ENCODE results near the gene NID2. TPM values are rescaled to one million over a fixed set of nuclear protein-coding genes. Genes with fewer than 3 reads are reported as not detected.

Gene NID2
- polyA plus RNA-seq, 10 donors = 94.4 to 172 (median 116) TPM

- no peak for DNase-seq
Measured at GRCh38 chr14:52007211-52007610, 61.6 kb downstream of the NID2 start.

GRCh38 chr14:52006361-52006760, 62.5 kb downstream of the NID2 start:
- DNase-seq = no peak

- DNase-seq = no peak
Measured at GRCh38 chr14:52005625-52006024, 63.2 kb downstream of the NID2 start.

GRCh38 chr14:52003324-52003723, 65.5 kb downstream of the NID2 start:
- DNase-seq = no peak

- DNase-seq = no peak
Measured at GRCh38 chr14:52002542-52002941, 66.3 kb downstream of the NID2 start.

GRCh38 chr14:52000696-52001095, 68.2 kb downstream of the NID2 start:
- peak in 2 of 3 donors; percentile 25 to 78 for DNase-seq

GRCh38 chr14:52000019-52000582, 68.8 kb downstream of the NID2 start:
- DNase-seq = no peak

GRCh38 chr14:51999084-51999483, 69.8 kb downstream of the NID2 start:
- DNase-seq = peak in 1 of 3 donors; percentile 35

GRCh38 chr14:51998348-51998747, 70.5 kb downstream of the NID2 start:
- no peak for DNase-seq

- peak; percentile 31 to 64 (median 52) for DNase-seq
Measured at GRCh38 chr14:51996148-51996746, 72.6 kb downstream of the NID2 start.

- no peak for DNase-seq
Measured at GRCh38 chr14:51993285-51993920, 75.5 kb downstream of the NID2 start.

- no peak for DNase-seq
Measured at GRCh38 chr14:51990488-51990887, 78.4 kb downstream of the NID2 start.

- DNase-seq = peak; percentile 92 to 98 (median 95)
Measured at GRCh38 chr14:51989293-51990234, 79.3 kb downstream of the NID2 start, which contains the start of gene RTRAF. TSS of gene RTRAF (plus strand) at chr14:51989546. CDS start at chr14:51989640, 94 bp downstream.

GRCh38 chr14:51988221-51988620, 80.6 kb downstream of the NID2 start:
- DNase-seq = no peak

GRCh38 chr14:51981218-51981854, 87.5 kb downstream of the NID2 start:
- DNase-seq = no peak

GRCh38 chr14:51979088-51979709, 89.7 kb downstream of the NID2 start:
- DNase-seq = peak; percentile 75 to 91 (median 86)

- DNase-seq = no peak
Measured at GRCh38 chr14:51978681-51979085, 90.2 kb downstream of the NID2 start.

GRCh38 chr14:51977075-51977474, 91.8 kb downstream of the NID2 start:
- DNase-seq = no peak

GRCh38 chr14:51972566-51972965, 96.3 kb downstream of the NID2 start:
- no peak for DNase-seq

GRCh38 chr14:51969852-51970540, 98.9 kb downstream of the NID2 start:
- DNase-seq = no peak
